H9 (cell line): ENCODE measurements around the gene FCGR1A. TPM values are rescaled to one million over a fixed set of nuclear protein-coding genes. Genes with fewer than 3 reads are reported as not detected.
"Not testable (repeated sequence)": the region's sequence is repeated elsewhere in the genome, so short reads cannot be mapped to it uniquely, and the experiment has no call there.

Experiments
- DNase-seq: peaks from one replicate; pipeline ENCODE4 v3.0.0-alpha.2; 2017
- H2AFZ ChIP-seq: one replicate; pipeline ENCODE4 v1.6.1; 2013; ENCODE audit warnings: mild to moderate bottlenecking, low read length, control low read depth, moderate library complexity
- H2AK5ac ChIP-seq: 2 replicates; pipeline ENCODE4 v1.6.1; 2013; ENCODE audit warnings: low read length, control low read depth, mixed read lengths; ENCODE audit not compliant: insufficient read length
- H2BK120ac ChIP-seq: one replicate; pipeline ENCODE4 v1.6.1; 2013; ENCODE audit warnings: low read depth, mild to moderate bottlenecking, low read length, control low read depth, inconsistent platforms; ENCODE audit not compliant: poor library complexity, severe bottlenecking
- H2BK12ac ChIP-seq: 2 replicates; pipeline ENCODE4 v1.6.1; 2013; ENCODE audit warnings: low read length, control low read depth, mixed read lengths, low read depth; ENCODE audit not compliant: insufficient read length
- H2BK15ac ChIP-seq: 2 replicates; pipeline ENCODE4 v1.6.1; 2013; ENCODE audit warnings: low read depth, low read length, control low read depth
- H2BK20ac ChIP-seq: one replicate; pipeline ENCODE4 v1.6.1; 2013; ENCODE audit warnings: low read depth, mild to moderate bottlenecking, low read length, control low read depth, inconsistent platforms; ENCODE audit not compliant: poor library complexity, severe bottlenecking
- H2BK5ac ChIP-seq: 2 replicates; pipeline ENCODE4 v1.6.1; 2013; ENCODE audit warnings: low read length, control low read depth, mixed read lengths; ENCODE audit not compliant: insufficient read length
- H3K14ac ChIP-seq: 2 replicates; pipeline ENCODE4 v1.6.1; 2013; ENCODE audit warnings: low read length, control low read depth; ENCODE audit not compliant: insufficient read depth
- H3K18ac ChIP-seq: 2 replicates; pipeline ENCODE4 v1.6.1; 2013; ENCODE audit warnings: low read depth, mild to moderate bottlenecking, mixed read lengths, low read length, control low read depth; ENCODE audit not compliant: insufficient read length
- H3K23ac ChIP-seq: 2 replicates; pipeline ENCODE4 v1.6.1; 2013; ENCODE audit warnings: low read length, control low read depth, mixed read lengths, low read depth; ENCODE audit not compliant: insufficient read length
- H3K23me2 ChIP-seq: 2 replicates; pipeline ENCODE4 v1.6.1; 2013; ENCODE audit warnings: low read depth, mild to moderate bottlenecking, mixed read lengths, low read length, control low read depth; ENCODE audit not compliant: insufficient read length, poor library complexity, severe bottlenecking
- H3K27ac ChIP-seq: 2 replicates; pipeline ENCODE4 v1.5.1; 2013; ENCODE audit warnings: low read length, control low read depth, mixed read lengths, low read depth; ENCODE audit not compliant: insufficient read length
- H3K27me3 ChIP-seq: 2 replicates; pipeline ENCODE4 v1.6.1; 2013; ENCODE audit warnings: low read length, control low read depth, inconsistent platforms; ENCODE audit not compliant: insufficient read depth
- H3K4ac ChIP-seq: 2 replicates; pipeline ENCODE4 v1.6.1; 2013; ENCODE audit warnings: low read depth, mild to moderate bottlenecking, control low read depth, inconsistent platforms, low read length, moderate library complexity
- H3K4me1 ChIP-seq: 2 replicates; pipeline ENCODE4 v1.6.1; 2013; ENCODE audit warnings: low read length, control low read depth, inconsistent platforms; ENCODE audit not compliant: insufficient read depth
- H3K4me2 ChIP-seq: 2 replicates; pipeline ENCODE4 v1.6.1; 2013; ENCODE audit warnings: low read length, control low read depth, mixed read lengths; ENCODE audit not compliant: insufficient read length, insufficient read depth
- H3K56ac ChIP-seq: 2 replicates; pipeline ENCODE4 v1.6.1; 2013; ENCODE audit warnings: low read depth, mild to moderate bottlenecking, mixed read lengths, low read length, control low read depth; ENCODE audit not compliant: insufficient read length
- H3K79me1 ChIP-seq: 2 replicates; pipeline ENCODE4 v1.6.1; 2013; ENCODE audit warnings: low read depth, mild to moderate bottlenecking, moderate library complexity, low read length, control low read depth, inconsistent platforms; ENCODE audit not compliant: insufficient read depth, poor library complexity, severe bottlenecking
- H3K79me2 ChIP-seq: 2 replicates; pipeline ENCODE4 v1.6.1; 2013; ENCODE audit warnings: low read length, control low read depth, inconsistent platforms; ENCODE audit not compliant: insufficient read depth
- H3K9ac ChIP-seq: 2 replicates; pipeline ENCODE4 v1.6.1; 2013; ENCODE audit warnings: low read length, control low read depth, mixed read lengths; ENCODE audit not compliant: insufficient read length; ENCODE audit errors: extremely low read depth
- H3K9me3 ChIP-seq: one replicate; pipeline ENCODE4 v1.6.1; 2013; ENCODE audit warnings: low read depth, low read length, inconsistent platforms; ENCODE audit not compliant: control insufficient read depth
- H3T11ph ChIP-seq: one replicate; pipeline ENCODE4 v1.6.1; 2013; ENCODE audit warnings: mild to moderate bottlenecking, low read length, control low read depth, inconsistent platforms
- H4K20me1 ChIP-seq: one replicate; pipeline ENCODE4 v1.6.1; 2013; ENCODE audit not compliant: control insufficient read depth, insufficient read length, insufficient read depth
- H4K5ac ChIP-seq: 2 replicates; pipeline ENCODE4 v1.6.1; 2013; ENCODE audit warnings: low read depth, mild to moderate bottlenecking, mixed read lengths, low read length, control low read depth; ENCODE audit not compliant: insufficient read length
- H4K8ac ChIP-seq: replicated peaks from 2 replicates; pipeline ENCODE4 v1.6.1; 2013; ENCODE audit warnings: low read length, control low read depth, mixed read lengths, low read depth; ENCODE audit not compliant: insufficient read length
- H4K91ac ChIP-seq: 2 replicates; pipeline ENCODE4 v1.6.1; 2013; ENCODE audit warnings: low read depth, mild to moderate bottlenecking, moderate library complexity, mixed read lengths, low read length, control low read depth; ENCODE audit not compliant: insufficient read length
- H3K27ac Mint-ChIP-seq, 3 experiments: 2 replicates in 2 of 3; 3 replicates in 1 of 3; pipeline ENCODE4 v1.8.0; 2020 to 2021; ENCODE audit warnings: mixed read lengths in 3 of 3, mild to moderate bottlenecking in 1 of 3, moderate library complexity in 1 of 3
- H3K27me3 Mint-ChIP-seq: 2 replicates; pipeline ENCODE4 v1.8.0; 2021; ENCODE audit warnings: low read depth, mild to moderate bottlenecking, moderate library complexity, mixed read lengths
- H3K36me3 Mint-ChIP-seq, 3 experiments: 2 replicates in 2 of 3; 3 replicates in 1 of 3; pipeline ENCODE4 v1.8.0; 2020 to 2021; ENCODE audit warnings: low read depth in 3 of 3, mixed read lengths in 3 of 3; ENCODE audit not compliant: insufficient read depth in 1 of 3
- H3K4me1 Mint-ChIP-seq, 2 experiments: 2 replicates each; pipeline ENCODE4 v1.8.0; 2020; ENCODE audit warnings: mixed read lengths in 2 of 2
- H3K4me3 Mint-ChIP-seq, 2 experiments: 2 replicates in 1 of 2; 3 replicates in 1 of 2; pipeline ENCODE4 v1.8.0; 2020 to 2021; ENCODE audit warnings: mild to moderate bottlenecking in 2 of 2, mixed read lengths in 2 of 2, moderate library complexity in 1 of 2
- H3K9me3 Mint-ChIP-seq, 2 experiments: 2 replicates in 1 of 2; 3 replicates in 1 of 2; pipeline ENCODE4 v1.8.0; 2020; ENCODE audit warnings: mild to moderate bottlenecking in 2 of 2, mixed read lengths in 2 of 2, moderate library complexity in 1 of 2
- whole genome bisulfite sequencing: extraction: QIAGEN DNeasy Blood & Tissue Kit; methylation state at CpG from one replicate; pipeline ENCODE4 v1.1.7; 2013; ENCODE audit warnings: missing lambda C conversion rate, low lambda C conversion rate, mixed read lengths; ENCODE audit not compliant: insufficient read length; ENCODE audit errors: extremely low coverage; 5-methylcytosine and 5-hydroxymethylcytosine counted together
- long read RNA-seq: library from polyadenylated mRNA; unstranded; transcript quantifications from one replicate; pipeline ENCODE4 v2.0.0, GENCODE V29; 2020
- total RNA-seq: library from RNA; stranded (reverse); gene quantifications from 2 replicates; pipeline ENCODE4 v1.2.1, GENCODE V29; 2021

Gene FCGR1A
- total RNA-seq: not detected in 2 replicates
- long read RNA-seq: 0 reads

DNA sequence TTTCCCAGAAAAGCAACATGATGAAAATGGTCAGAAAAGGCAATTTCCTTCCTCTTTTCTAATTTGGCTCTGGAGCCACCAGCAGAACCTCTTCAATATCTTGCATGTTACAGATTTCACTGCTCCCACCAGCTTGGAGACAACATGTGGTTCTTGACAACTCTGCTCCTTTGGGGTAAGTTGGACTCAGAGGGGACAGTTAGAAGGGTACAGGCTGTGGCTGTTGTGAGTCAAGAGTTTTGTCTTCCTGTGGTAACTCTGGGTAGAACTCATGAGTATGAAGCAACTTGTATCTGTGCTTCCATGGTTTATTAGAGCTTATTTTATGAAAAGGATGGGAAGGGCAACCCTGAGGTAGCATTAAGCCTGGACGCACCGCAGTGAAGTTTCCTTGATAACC, at the start of gene FCGR1A:
Gene FCGR1A (plus strand): TSS at position 95 of the 400 bp plus-strand sequence. CDS start 50 bp downstream, at position 145.
- H2BK12ac ChIP-seq, H3K4me1 ChIP-seq, H2AFZ ChIP-seq, H3K23ac ChIP-seq, H4K20me1 ChIP-seq, H3K14ac ChIP-seq, H4K91ac ChIP-seq, H2BK5ac ChIP-seq, H3K23me2 ChIP-seq, H3K27ac Mint-ChIP-seq, H3K27me3 ChIP-seq, H3K79me2 ChIP-seq, DNase-seq, H3K4me2 ChIP-seq, H2BK20ac ChIP-seq, H3K9me3 ChIP-seq, H3K56ac ChIP-seq, H3T11ph ChIP-seq, H3K9me3 Mint-ChIP-seq, H3K4me1 Mint-ChIP-seq, H3K27me3 Mint-ChIP-seq, H3K36me3 Mint-ChIP-seq, H2BK15ac ChIP-seq, H4K5ac ChIP-seq, H3K4ac ChIP-seq, H3K9ac ChIP-seq, H3K79me1 ChIP-seq, H2AK5ac ChIP-seq, H3K18ac ChIP-seq, H3K27ac ChIP-seq, H4K8ac ChIP-seq, H2BK120ac ChIP-seq, H3K4me3 Mint-ChIP-seq: not testable (repeated sequence)
- no CpG with 5 or more reads among the region's 2 CpGs for whole genome bisulfite sequencing

DNA sequence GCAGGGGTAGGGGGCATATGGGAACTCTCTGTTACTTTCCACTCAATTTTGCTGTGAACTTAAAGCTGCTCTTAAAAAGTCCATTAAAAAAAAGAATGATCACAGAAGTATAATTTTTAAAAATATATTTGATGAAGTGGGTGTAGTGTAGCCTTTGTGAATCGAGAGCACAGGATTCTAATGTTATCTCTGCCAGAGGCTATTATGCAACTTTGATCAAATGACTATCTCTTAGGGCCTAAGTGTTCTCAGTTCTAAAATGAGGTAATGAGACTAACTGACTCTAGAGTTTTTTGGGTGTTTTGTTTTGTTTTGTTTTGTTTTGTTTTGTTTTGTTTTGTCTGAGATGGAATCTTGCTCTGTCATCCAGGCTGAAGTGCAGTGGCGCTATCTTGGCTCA, 49.7 kb upstream of the FCGR1A start:
- not testable (repeated sequence) for H2BK12ac ChIP-seq, H4K91ac ChIP-seq, H2BK20ac ChIP-seq, H3K9me3 Mint-ChIP-seq, DNase-seq, H3K27ac ChIP-seq, H2BK120ac ChIP-seq, H3K4me2 ChIP-seq, H3K27ac Mint-ChIP-seq, H3K79me2 ChIP-seq, H3K4me1 Mint-ChIP-seq, H3K4ac ChIP-seq, H4K5ac ChIP-seq, H3K9ac ChIP-seq, H3K14ac ChIP-seq, H3K23ac ChIP-seq, H3K4me3 Mint-ChIP-seq, H2BK15ac ChIP-seq, H2AFZ ChIP-seq, H3T11ph ChIP-seq, H3K18ac ChIP-seq, H2AK5ac ChIP-seq, H3K23me2 ChIP-seq, H3K9me3 ChIP-seq, H3K27me3 ChIP-seq, H3K56ac ChIP-seq, H2BK5ac ChIP-seq, H3K36me3 Mint-ChIP-seq, H3K27me3 Mint-ChIP-seq, H4K20me1 ChIP-seq, H3K4me1 ChIP-seq, H4K8ac ChIP-seq, H3K79me1 ChIP-seq
- WGBS: no CpG with 5 or more reads among the region's 2 CpGs
